GM18508 (cell line): ENCODE results near the gene SEMA4D.

ENCODE experiments used
- ATAC-seq: cut with Tn5 transposase; IDR thresholded peaks from one replicate; pipeline ENCODE4 v1.9.1; 2021; ENCODE audit warnings: moderate number of reproducible peaks; ENCODE audit not compliant: insufficient read depth, unreplicated experiment

Gene SEMA4D, protein sequence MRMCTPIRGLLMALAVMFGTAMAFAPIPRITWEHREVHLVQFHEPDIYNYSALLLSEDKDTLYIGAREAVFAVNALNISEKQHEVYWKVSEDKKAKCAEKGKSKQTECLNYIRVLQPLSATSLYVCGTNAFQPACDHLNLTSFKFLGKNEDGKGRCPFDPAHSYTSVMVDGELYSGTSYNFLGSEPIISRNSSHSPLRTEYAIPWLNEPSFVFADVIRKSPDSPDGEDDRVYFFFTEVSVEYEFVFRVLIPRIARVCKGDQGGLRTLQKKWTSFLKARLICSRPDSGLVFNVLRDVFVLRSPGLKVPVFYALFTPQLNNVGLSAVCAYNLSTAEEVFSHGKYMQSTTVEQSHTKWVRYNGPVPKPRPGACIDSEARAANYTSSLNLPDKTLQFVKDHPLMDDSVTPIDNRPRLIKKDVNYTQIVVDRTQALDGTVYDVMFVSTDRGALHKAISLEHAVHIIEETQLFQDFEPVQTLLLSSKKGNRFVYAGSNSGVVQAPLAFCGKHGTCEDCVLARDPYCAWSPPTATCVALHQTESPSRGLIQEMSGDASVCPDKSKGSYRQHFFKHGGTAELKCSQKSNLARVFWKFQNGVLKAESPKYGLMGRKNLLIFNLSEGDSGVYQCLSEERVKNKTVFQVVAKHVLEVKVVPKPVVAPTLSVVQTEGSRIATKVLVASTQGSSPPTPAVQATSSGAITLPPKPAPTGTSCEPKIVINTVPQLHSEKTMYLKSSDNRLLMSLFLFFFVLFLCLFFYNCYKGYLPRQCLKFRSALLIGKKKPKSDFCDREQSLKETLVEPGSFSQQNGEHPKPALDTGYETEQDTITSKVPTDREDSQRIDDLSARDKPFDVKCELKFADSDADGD

DNA sequence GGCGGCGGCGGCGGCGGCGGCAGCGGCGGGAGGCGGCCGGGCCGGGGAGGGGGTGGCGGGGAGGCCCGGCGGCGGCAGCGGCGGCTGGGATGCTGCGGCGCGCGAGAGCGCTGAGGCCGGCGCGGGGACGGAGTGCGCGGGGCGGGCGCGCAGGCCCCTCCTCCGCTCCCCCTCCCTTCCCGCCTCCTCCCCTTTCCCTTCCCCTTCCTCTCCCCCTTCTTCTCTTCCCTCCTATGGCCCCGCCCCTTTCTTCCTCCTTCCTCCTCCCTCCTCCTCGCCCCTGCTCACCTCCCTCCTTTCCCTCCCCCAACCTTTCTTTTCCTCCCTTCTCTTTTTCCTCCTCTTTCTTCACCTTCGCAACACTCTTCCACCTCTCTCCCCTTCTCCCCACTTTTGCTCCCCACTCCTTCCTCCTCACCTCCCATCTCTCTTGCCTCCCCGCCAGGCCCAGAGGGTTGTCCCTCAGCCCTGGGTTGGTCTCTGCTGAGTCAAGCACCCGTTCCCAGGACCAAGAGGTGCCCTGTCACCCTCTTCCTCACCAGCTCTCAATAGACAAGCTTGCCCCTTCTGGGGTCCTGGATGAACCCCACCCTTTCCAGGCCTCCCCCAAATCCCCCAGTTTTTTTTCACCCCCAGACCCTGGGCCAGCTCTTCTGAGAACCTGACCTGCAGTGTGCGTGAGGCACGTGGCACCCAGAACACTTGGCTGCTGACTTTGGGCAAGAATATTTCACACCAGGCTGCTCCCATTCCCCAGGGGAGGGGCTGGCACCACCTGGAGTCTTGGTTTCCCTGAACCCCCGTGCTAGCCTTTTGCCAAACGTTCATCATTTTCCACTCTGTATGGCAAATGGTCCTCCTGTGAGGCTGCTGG, at the start of gene SEMA4D:
SEMA4D (minus strand) TSS at position 136 of the 874 bp plus-strand sequence. CDS start 92,657 bp downstream, outside the sequence.
- no peak for ATAC-seq

DNA sequence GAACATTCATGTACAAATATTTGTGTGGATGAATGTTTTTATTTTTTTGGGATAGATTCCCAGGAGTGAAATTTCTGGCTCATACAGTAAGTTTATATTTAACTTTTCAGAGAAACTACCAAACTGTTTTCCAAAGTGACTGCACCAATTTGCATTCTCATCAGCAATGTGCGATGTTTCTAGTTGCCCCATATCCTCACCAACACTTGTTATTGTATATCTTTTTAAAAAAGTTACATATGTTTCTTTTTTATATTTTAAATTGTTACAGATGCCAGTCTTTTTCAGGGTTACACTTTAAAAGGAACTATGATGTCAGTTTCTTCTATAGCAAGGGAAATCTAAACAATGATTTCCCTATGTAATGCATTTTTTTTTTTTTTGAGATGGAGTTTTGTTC, 49.1 kb upstream of the SEMA4D start:
- no peak for ATAC-seq

DNA sequence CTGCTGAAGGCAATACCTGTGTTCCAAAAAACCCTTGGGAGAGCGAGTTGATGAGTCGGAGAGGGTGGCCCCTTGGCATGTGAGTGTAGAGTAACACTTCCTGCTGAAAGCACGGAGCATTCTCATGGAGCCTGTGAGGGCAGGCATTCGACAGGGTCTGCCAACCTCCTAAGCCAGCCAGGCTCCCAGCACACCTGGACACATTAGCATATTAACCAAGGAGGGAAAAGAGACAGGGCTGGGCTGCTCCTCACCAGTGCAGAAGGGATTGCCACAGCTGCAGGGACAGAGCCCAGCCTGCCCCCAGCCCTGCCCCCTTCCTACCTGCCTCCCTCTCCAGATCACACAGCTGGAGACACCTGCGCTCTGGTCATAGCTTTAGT, 46.4 kb upstream of the SEMA4D start:
- ATAC-seq, result no peak

DNA sequence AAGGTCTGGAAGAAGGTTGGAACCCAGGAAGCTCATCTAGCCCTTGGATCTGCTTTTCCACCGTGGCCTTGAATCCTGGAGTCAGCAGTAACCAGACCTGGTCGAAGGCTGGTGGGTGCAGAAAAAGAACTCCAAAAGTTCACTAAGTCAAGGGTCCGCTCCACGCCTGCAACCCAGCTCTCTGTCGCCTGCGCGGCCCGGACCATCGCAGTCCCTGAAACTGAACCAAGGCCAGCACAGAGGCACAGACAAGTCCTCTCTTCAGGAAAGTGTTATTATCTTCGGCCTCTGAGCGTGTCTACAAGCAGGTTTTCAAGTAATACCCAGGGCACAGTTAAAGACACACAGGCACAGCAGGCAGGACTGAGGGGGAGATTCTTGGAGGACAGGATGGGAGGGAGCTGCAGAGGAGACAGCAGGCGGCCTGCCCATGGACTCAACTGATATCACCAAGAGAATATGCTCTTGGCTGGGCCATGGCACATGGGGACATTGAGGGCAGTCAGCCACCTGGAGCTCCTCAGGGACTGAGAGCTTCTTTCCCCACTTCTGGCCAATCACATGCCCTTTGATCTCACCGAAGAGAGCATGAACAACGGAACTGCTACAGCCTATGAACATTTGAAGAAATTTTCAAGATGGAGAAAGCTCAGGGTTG, 45.8 kb upstream of the SEMA4D start:
- ATAC-seq, result no peak

DNA sequence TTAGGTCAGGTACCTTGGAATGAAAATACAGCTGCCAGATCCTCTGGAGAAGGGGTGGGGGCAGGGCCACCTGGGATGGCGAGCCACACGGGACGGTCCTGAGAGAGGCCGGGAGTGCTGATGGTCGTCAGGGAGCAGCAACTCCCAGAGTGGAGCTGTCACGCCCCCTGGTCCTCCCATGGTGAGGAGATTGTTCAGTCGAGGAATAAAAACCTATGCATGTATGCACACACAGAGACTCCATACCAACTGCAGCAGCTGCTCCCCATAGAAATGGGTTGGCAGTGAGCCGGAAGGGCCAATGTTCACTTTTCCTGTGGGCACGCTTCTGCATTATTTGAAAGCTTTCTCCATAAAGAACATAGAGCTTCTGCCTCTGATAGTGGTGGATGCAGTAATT, 45.2 kb upstream of the SEMA4D start:
- no peak for ATAC-seq

DNA sequence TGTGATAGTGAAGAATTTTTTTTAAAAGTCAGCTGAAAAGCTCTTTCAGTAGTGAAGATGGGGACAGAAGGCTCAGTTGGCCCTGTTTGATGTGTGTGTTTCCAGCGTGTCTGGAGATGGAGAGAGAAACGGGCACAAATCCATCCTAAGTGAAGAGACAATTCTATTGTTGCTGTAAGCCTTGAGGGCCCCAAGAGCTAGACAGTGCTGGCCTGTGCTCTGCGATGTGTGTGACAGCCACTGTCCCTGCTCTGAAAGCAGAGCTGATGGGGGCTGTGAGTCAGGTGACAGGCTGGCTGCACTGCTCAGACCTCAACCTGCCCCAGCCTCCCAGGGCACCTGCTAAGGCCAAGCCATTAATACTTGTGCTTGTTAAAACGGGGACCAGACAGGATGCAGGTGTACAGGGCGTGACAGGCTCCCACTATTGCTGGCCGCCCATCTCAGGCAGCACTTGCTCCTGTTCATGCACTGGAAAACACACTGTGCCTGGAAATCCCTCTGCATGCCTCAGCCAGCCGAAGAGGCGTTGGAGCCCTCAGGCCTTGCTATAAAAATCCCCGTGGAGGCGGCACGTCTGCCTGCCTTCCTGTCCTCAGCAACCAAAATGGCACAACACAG, 44.6 kb upstream of the SEMA4D start:
- no peak for ATAC-seq

DNA sequence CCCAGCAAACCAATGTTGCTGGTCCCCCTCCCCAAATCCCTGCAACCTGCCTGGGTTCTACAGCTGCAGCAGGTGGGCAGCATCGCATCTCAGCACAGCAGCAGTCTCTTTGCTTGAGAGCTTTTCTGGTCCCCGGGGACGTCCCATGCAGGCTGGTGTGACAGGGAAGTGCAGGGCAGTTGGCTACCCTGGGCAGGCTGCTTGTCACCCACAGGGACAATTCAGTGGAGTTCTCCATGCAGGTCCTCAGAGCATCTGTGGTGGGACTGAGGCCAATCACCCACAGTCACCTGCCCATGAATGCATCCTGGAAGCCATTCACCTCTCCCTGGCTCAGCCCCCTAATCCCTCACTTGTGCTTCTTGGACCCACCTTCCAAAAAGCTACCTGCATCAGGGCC, 43.9 kb upstream of the SEMA4D start:
- no peak for ATAC-seq

DNA sequence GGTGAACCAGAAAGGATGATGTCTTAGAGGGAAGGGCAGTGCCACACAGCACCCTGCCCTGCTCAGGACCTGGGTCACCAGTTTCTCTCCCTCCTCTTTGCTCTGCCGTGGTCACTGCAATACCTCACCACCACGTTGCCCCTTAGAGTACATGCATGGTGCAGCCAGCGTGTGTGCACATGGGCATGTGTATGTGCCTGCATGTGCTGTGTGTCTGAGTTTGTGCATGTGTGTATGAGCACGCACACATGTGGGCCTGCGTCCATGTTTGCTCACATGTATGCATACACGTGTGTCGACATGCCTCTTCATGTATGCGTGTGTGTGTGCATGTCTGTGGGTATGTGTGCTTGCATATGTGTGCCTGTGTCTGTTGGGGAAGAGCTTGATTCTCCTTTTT, 41.5 kb upstream of the SEMA4D start:
- ATAC-seq, result no peak

DNA sequence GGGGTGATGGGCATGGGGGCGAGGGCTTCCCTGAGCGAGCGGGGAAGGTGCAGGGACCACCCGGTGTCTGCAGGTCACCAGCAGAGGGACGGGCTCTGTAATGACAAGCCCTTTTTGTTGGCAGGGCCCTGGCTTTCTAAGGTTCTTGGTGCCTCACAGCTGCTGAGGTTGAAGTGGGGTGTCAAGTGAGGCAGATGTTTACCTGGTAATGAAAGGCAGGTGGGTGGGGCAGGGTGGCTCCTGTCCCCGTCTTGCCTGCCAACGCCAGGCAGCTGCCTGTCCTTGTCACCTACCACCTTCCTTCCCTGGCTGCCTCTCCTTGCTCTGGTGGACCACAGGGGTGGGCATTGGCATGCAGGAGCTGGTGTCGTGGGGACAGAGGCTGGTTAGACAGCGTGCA, 41.0 kb upstream of the SEMA4D start:
- ATAC-seq, result no peak

DNA sequence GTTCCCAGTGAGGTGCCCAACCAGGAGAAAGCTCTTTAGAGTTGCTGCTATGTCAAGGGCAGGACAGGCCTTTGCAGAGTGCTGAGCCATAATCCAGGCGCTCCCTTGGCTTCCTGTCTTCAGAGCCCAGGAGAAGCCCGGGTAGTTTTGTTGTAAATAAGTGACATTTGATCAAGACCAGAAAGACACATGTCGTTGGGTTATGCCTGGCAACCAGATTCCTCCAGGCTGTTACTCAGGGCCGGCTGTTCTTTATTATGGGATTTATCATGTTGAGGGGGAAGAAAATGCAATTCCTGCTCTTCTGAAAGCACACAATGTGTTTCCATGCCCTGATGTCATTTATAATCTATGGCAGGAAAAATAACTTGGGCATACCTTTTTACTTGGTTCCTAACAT, 39.3 kb upstream of the SEMA4D start:
- ATAC-seq, result no peak

DNA sequence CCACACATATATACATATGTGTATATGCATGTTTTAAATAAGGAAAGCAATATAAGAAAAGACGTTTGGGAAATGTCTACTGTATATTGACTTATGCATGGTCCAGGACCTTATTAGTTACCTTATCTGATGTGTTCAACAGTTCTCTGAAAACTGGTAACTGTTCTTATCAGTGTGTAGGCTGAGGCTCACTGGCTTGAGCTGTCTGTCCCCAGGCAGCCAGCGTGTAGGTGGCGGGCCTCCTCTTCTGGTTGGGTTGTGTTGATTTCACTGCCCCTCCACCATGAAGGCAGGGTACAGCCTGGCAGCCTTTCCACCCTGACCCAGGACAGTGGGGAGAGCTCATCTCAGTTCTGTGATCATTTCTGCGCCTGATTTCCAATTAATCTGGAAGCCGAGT, 38.7 kb upstream of the SEMA4D start:
- ATAC-seq, result no peak

DNA sequence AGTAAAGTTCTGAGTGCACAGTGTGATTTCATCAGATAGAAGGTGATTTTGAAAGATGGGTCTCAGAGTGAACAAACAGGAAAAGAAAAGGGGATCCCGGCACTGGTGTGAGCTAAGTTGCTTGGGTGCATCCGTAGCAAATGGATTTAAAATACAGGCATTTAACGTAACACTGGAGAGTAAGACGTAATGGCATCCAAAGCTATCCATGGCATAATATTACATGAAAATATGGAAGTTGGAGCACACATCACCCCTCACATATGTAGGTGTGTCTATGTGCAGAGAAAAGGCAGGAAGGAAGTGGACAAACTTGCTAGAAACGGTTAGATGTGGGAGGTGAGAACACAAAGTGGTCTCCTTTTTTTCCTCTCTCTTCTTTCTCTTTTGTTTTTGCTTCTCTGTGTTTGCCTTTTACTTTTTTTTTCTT, 38.2 kb upstream of the SEMA4D start:
- no peak for ATAC-seq

DNA sequence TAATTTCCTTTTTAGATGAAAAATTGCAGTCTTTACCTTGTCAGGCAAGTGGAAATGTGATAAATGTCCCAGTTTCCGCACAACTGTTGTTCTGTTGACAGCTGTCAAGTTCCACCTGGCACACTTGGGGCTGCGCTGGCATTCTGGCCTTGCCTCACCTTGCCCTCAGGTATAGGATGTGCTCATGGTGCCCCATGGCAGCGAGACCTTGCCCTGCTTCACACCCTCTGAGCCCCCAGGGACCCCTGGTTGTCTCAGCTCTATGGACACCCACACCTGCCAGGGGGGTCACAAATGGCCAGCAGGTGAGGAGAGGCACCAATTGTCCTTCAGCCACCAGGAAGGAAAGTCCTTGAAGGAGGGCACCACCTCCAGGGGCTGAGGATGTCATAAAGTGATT, 37.5 kb upstream of the SEMA4D start:
- no peak for ATAC-seq

DNA sequence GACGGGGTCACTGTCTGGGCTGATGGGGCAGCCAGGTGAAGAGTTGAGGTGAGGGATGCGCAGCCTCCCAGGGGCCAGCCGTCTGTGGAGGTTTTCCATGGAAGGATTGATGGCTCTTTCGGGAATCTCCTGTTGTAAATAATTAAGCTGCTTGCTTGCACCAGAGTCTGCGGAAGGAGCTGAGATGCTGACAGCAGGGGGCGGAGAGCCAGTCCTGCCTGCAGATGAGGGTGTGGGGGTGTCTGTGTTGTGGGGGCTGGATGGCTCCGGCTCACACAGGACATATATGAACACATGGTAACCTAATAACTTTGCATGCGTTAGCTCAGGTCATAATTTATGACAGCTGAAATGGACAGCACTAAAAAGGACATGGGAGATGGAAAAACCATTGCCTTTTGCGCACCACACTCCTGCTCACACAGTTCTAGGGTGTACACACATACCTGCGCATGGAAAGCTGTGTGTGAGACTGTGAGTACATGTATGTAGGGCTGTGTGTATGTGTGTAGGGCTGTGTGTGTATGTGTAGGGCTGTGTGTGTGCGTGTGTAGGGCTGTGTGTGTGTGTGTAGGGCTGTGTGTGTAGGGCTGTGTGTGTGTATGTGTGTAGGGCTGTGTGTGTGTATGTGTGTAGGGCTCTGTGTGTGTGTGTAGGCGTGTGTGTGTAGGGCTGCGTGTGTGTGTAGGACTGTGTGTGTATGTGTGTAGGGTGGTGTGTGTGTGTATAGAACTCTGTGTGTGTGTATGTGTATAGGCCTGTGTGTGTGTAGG, 36.8 kb upstream of the SEMA4D start:
- ATAC-seq, result no peak

DNA sequence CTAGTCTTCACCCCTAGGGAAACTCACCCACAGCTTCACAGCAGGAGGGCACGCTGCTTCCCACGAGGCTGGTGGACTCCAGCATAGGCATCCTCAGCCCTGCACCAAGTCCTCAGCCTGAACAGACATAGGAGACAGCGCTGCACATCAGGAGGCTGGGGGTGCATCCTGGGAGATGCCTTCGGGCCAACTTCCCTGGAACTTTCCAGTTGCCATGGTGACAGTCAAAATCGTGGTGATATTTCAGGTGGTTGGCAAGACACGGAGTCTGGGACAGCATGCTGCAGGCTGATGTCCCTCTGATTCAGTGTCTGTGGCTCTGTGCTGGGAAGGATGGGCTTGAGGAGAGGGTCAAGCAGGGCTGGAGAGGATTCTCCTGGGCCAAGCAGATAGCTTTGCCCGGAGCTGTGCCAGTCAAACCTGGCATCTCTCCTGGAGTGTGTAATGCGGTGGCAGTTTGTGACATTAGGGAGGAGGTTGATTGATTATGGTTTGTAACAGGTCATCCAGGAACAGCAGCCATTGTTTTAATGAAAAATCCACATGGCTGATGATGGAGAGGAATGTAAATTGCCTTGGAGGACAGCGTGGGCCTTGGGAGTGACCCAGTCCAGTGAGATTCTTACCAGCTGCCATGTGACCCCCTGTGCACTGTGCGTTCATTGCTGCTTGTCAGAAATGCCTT, 35.6 kb upstream of the SEMA4D start:
- ATAC-seq, result no peak

DNA sequence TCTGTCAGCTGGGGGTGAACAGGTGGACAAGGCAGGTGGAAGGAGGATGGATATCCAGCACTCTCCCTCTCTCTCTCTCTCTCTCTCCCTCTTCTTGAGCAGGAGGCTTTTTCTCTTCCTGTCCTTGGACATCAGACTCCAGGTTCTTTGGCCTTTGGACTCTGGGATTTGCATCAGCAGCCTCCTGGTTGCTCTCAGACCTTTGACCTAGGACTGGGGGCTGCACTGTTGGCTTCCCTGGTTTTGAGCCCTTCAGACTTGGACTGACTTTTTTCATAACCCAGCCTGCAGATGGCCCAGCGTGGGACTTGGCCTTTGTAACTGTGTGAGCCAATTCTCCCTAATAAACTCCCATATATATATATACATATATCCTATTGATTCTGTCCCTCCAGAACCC, 35.0 kb upstream of the SEMA4D start:
- ATAC-seq, result no peak

DNA sequence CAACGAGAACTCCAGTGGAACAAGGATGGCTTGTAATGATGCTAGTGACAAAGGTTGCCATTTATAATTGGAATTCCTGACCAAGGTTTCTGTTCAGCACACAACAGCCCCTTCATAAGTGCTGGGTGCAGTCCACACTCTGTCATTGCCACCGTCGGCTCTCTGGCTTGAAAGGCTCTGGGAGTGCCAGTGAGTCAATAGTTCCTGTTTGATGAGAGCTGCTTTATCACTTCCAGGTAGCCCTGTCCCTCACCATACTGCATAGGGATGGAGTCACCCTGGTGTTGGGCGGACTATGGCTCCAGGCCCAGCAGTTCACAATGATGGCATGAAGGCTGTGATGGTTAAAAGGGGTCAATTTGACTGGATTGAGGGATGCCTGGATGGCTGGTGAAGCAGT, 34.6 kb upstream of the SEMA4D start:
- no peak for ATAC-seq

DNA sequence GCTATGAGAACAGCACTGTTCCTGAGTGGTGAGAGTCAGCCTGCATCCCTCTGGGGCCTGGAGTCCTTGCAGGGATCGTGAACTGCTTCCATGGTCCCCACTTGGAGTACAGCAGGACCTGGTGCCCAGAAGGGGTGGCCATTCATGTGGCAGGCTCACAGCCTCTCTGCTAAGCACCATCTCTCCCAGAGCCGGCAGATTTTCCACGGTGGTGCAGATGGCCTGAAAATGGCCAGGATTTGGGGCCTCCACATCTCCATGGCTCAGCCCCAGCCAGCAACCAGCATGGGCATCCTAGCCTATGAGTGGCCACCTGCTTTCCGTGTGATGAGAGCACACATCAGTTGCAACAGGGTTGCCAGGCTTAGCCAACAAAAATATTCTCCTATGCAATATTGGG, 33.9 kb upstream of the SEMA4D start:
- no peak for ATAC-seq
